Astrocyte (in vitro differentiated cells and primary cell): Measurements from ENCODE around the gene POLD4.

ENCODE experiments used
- CTCF ChIP-seq: IDR thresholded peaks from 2 replicates; pipeline ENCODE4 v1.5.1; 2011; ENCODE audit warnings: low read depth, mild to moderate bottlenecking, inconsistent platforms, low read length, moderate library complexity; ENCODE audit not compliant: insufficient read depth
- EZH2 ChIP-seq: IDR thresholded peaks from 2 replicates; pipeline ENCODE4 v1.6.1; 2012; ENCODE audit warnings: mild to moderate bottlenecking, low read length, inconsistent platforms; ENCODE audit not compliant: insufficient read depth

GRCh38 chr11:67376873-67377808 is 23.8 kb upstream of the POLD4 start:
- no peak for TF ChIP-seq CTCF
- TF ChIP-seq EZH2 = no peak
